GM21723 (cell line): Measurements from ENCODE around the gene WDR31.
"Not testable (repeated sequence)": the region's sequence is repeated elsewhere in the genome, so short reads cannot be mapped to it uniquely, and the experiment has no call there.

Experiments
- ATAC-seq: cut with Tn5 transposase; IDR thresholded peaks from one replicate; pipeline ENCODE4 v1.9.1; 2021; ENCODE audit warnings: mild to moderate bottlenecking, moderate library complexity; ENCODE audit not compliant: unreplicated experiment

The WDR31 gene

GRCh38 chr9:113368982-113369854, 29.1 kb upstream of the WDR31 start:
- ATAC-seq: no peak

- no peak for ATAC-seq
These were observed 28.4 kb upstream of the WDR31 start for GRCh38 chr9:113368348-113368981.

- not testable (repeated sequence) for ATAC-seq
These were observed 25.6 kb upstream of the WDR31 start for GRCh38 chr9:113365652-113366051.

- no peak for ATAC-seq
These were observed 24.9 kb upstream of the WDR31 start for GRCh38 chr9:113364951-113365350.

GRCh38 chr9:113363336-113363735, 23.3 kb upstream of the WDR31 start:
- ATAC-seq: no peak

GRCh38 chr9:113361304-113362018, 21.4 kb upstream of the WDR31 start:
- no peak for ATAC-seq

GRCh38 chr9:113360242-113360842, 20.3 kb upstream of the WDR31 start:
- no peak for ATAC-seq

- no peak for ATAC-seq
These were observed 19.3 kb upstream of the WDR31 start for GRCh38 chr9:113359385-113359784.

- no peak for ATAC-seq
These were observed 16.7 kb upstream of the WDR31 start for GRCh38 chr9:113356686-113357292.

GRCh38 chr9:113355040-113355596, 15.0 kb upstream of the WDR31 start:
- no peak for ATAC-seq

- ATAC-seq: no peak
These were observed 12.3 kb upstream of the WDR31 start for GRCh38 chr9:113352411-113352810.

- ATAC-seq: no peak
These were observed 11.9 kb upstream of the WDR31 start for GRCh38 chr9:113352006-113352405.

GRCh38 chr9:113350937-113351336, 10.9 kb upstream of the WDR31 start:
- ATAC-seq: no peak

GRCh38 chr9:113350107-113350661, 10.1 kb upstream of the WDR31 start:
- ATAC-seq: peak; percentile 25

- peak; percentile 42 for ATAC-seq
These were observed 9.5 kb upstream of the WDR31 start, which contains the start of gene BSPRY for GRCh38 chr9:113349445-113350094. Gene BSPRY, plus strand, starts transcription at chr9:113349541. Its CDS starts 39 bp downstream, at chr9:113349580.

- no peak for ATAC-seq
These were observed 9.0 kb upstream of the WDR31 start for GRCh38 chr9:113349066-113349444.

GRCh38 chr9:113348437-113348836, 8.4 kb upstream of the WDR31 start:
- ATAC-seq: no peak

GRCh38 chr9:113345671-113346070, 5.6 kb upstream of the WDR31 start:
- no peak for ATAC-seq

- ATAC-seq: no peak
These were observed 5.1 kb upstream of the WDR31 start for GRCh38 chr9:113345190-113345589.
